SJSA1 (cell line): Measurements from ENCODE around the gene MYOC. TPM values are rescaled to one million over a fixed set of nuclear protein-coding genes. Genes with fewer than 3 reads are reported as not detected.
A peak's percentile ranks its signal among the peaks of the same experiment; 100 is the strongest.
"Not testable (repeated sequence)": the region's sequence is repeated elsewhere in the genome, so short reads cannot be mapped to it uniquely, and the experiment has no call there.

Experiments
- DNase-seq, 2 experiments: peaks; one replicate each; pipeline ENCODE4 v3.0.0-alpha.2; 2015 to 2020; ENCODE audit warnings: low spot score in 2 of 2, low read depth in 1 of 2
- H3K27ac ChIP-seq: fragments of 250-450 bp; sonication (Bioruptor Pico); 2 replicates; pipeline ENCODE4 v1.5.1; 2020; ENCODE audit warnings: mild to moderate bottlenecking, moderate library complexity
- H3K27me3 ChIP-seq: fragments of 250-450 bp; sonication (Bioruptor Pico); replicated peaks from 2 replicates; pipeline ENCODE4 v1.5.1; 2020; ENCODE audit warnings: mild to moderate bottlenecking, moderate library complexity
- H3K36me3 ChIP-seq: fragments of 250-450 bp; sonication (Bioruptor Pico); 2 replicates; pipeline ENCODE4 v1.5.1; 2020; ENCODE audit warnings: mild to moderate bottlenecking
- H3K4me1 ChIP-seq: fragments of 250-450 bp; sonication (Bioruptor Pico); replicated peaks from 2 replicates; pipeline ENCODE4 v1.6.1; 2021; ENCODE audit warnings: mild to moderate bottlenecking
- H3K4me3 ChIP-seq: fragments of 250-450 bp; sonication (Bioruptor Pico); 2 replicates; pipeline ENCODE4 v1.5.1; 2020; ENCODE audit warnings: mild to moderate bottlenecking
- H3K9me3 ChIP-seq: fragments of 250-450 bp; sonication (Bioruptor Pico); replicated peaks from 2 replicates; pipeline ENCODE4 v1.5.1; 2020; ENCODE audit warnings: mild to moderate bottlenecking
- total RNA-seq: library from RNA; depleted of rRNA; stranded (reverse); fragments of >200 nt; shearing (Covaris generic); gene quantifications from 2 replicates; pipeline ENCODE4 v1.2.3, GENCODE V29; 2014

Gene MYOC
- total RNA-seq, 1 experiment from 2014 or later = 1.4 TPM

- no peak overlapping the region for H3K4me3 ChIP-seq
These were observed 41.2 kb downstream of the MYOC start for GRCh38 chr1:171611306-171611705.

GRCh38 chr1:171610385-171610784, 42.1 kb downstream of the MYOC start:
- Histone ChIP-seq H3K4me1 (no peaks in the 10 kb centered on the region), H3K27ac (no peak overlapping the region), H3K27me3 (no peaks in the 10 kb centered on the region), H3K4me3 (no peak overlapping the region), H3K9me3 (no peaks in the 10 kb centered on the region), H3K36me3 (no peaks in the 10 kb centered on the region)
- DNase-seq = no peak

More at GRCh38 chr1:171611306-171611705, 41.2 kb downstream of the MYOC start:
- Histone ChIP-seq H3K27ac (no peak overlapping the region), H3K4me1 (no peaks in the 10 kb centered on the region), H3K27me3 (no peaks in the 10 kb centered on the region), H3K9me3 (no peaks in the 10 kb centered on the region), H3K36me3 (no peaks in the 10 kb centered on the region)
- DNase-seq = no peak

GRCh38 chr1:171606402-171606941, 46.0 kb downstream of the MYOC start:
- Histone ChIP-seq H3K4me1 (no peaks in the 10 kb centered on the region), H3K4me3 (no peak overlapping the region), H3K27ac (no peak overlapping the region), H3K27me3 (no peaks in the 10 kb centered on the region), H3K36me3 (no peaks in the 10 kb centered on the region), H3K9me3 (no peaks in the 10 kb centered on the region)
- DNase-seq = no peak

GRCh38 chr1:171603042-171603441, 49.4 kb downstream of the MYOC start:
- not testable (repeated sequence) for H3K4me1 ChIP-seq, H3K27ac ChIP-seq, H3K27me3 ChIP-seq, H3K9me3 ChIP-seq, H3K36me3 ChIP-seq, DNase-seq, H3K4me3 ChIP-seq

- Histone ChIP-seq H3K9me3 (no peaks in the 10 kb centered on the region), H3K27ac (no peak overlapping the region), H3K4me3 (no peak overlapping the region), H3K27me3 (no peaks in the 10 kb centered on the region), H3K4me1 (no peaks in the 10 kb centered on the region), H3K36me3 (no peaks in the 10 kb centered on the region)
- no peak for DNase-seq
These were observed 51.6 kb downstream of the MYOC start for GRCh38 chr1:171600862-171601261.

GRCh38 chr1:171600310-171600709, 52.2 kb downstream of the MYOC start:
- not testable (repeated sequence) for DNase-seq, H3K36me3 ChIP-seq, H3K27ac ChIP-seq, H3K27me3 ChIP-seq, H3K9me3 ChIP-seq, H3K4me1 ChIP-seq, H3K4me3 ChIP-seq

GRCh38 chr1:171597203-171597602, 55.3 kb downstream of the MYOC start:
- no peak overlapping the region for H3K4me3 ChIP-seq
- H3K4me1 ChIP-seq = peaks cover 7% of the 10 kb centered on the region
- H3K27ac ChIP-seq = no peak overlapping the region
- no peak for DNase-seq
- no peaks in the 10 kb centered on the region for H3K27me3 ChIP-seq
- H3K9me3 ChIP-seq = no peaks in the 10 kb centered on the region
- peaks cover 25% of the 10 kb centered on the region for H3K36me3 ChIP-seq

- no peaks in the 10 kb centered on the region for H3K27me3 ChIP-seq
- H3K9me3 ChIP-seq = no peaks in the 10 kb centered on the region
- H3K4me3 ChIP-seq = no peak overlapping the region
- peaks cover 30% of the 10 kb centered on the region for H3K36me3 ChIP-seq
- no peak for DNase-seq
- peaks cover 7% of the 10 kb centered on the region for H3K4me1 ChIP-seq
- H3K27ac ChIP-seq = no peak overlapping the region
These were observed 55.8 kb downstream of the MYOC start for GRCh38 chr1:171596705-171597104.

- peaks cover 7% of the 10 kb centered on the region for H3K4me1 ChIP-seq
These were observed 56.4 kb downstream of the MYOC start for GRCh38 chr1:171596119-171596518.

GRCh38 chr1:171595324-171595723, 57.2 kb downstream of the MYOC start:
- Histone ChIP-seq H3K4me3 (no peak overlapping the region), H3K9me3 (no peaks in the 10 kb centered on the region), H3K4me1 (peaks cover 13% of the 10 kb centered on the region), H3K27ac (no peak overlapping the region), H3K27me3 (no peaks in the 10 kb centered on the region), H3K36me3 (peaks cover 44% of the 10 kb centered on the region)
- DNase-seq = peak in 1 of 2 experiments; percentile 28

More at GRCh38 chr1:171596119-171596518, 56.4 kb downstream of the MYOC start:
- Histone ChIP-seq H3K27me3 (no peaks in the 10 kb centered on the region), H3K36me3 (peaks cover 36% of the 10 kb centered on the region), H3K9me3 (no peaks in the 10 kb centered on the region), H3K27ac (no peak overlapping the region), H3K4me3 (no peak overlapping the region)
- no peak for DNase-seq

- no peaks in the 10 kb centered on the region for H3K9me3 ChIP-seq
- peaks cover 78% of the 10 kb centered on the region for H3K36me3 ChIP-seq
- H3K27me3 ChIP-seq = no peaks in the 10 kb centered on the region
- no peak overlapping the region for H3K4me3 ChIP-seq
- DNase-seq = peak in 1 of 2 experiments; percentile 55
- peaks cover 21% of the 10 kb centered on the region for H3K4me1 ChIP-seq
- peak overlapping the region; percentile 62 for H3K27ac ChIP-seq
These were observed 62.5 kb downstream of the MYOC start for GRCh38 chr1:171590022-171590421.

- no peak for DNase-seq
- Histone ChIP-seq H3K27ac (no peak overlapping the region), H3K27me3 (no peaks in the 10 kb centered on the region), H3K36me3 (peaks cover 81% of the 10 kb centered on the region), H3K4me3 (no peak overlapping the region), H3K4me1 (peaks cover 19% of the 10 kb centered on the region), H3K9me3 (no peaks in the 10 kb centered on the region)
These were observed 64.3 kb downstream of the MYOC start for GRCh38 chr1:171588230-171588629.

- no peak for DNase-seq
- no peak overlapping the region for H3K4me3 ChIP-seq
- peaks cover 82% of the 10 kb centered on the region for H3K36me3 ChIP-seq
- H3K27ac ChIP-seq = no peak overlapping the region
- peaks cover 16% of the 10 kb centered on the region for H3K4me1 ChIP-seq
- H3K27me3 ChIP-seq = no peaks in the 10 kb centered on the region
- H3K9me3 ChIP-seq = no peaks in the 10 kb centered on the region
These were observed 66.8 kb downstream of the MYOC start for GRCh38 chr1:171585715-171586114.
